LNCAP (cell line): ENCODE data around the gene CFAP119.

ENCODE experiments used
- TF ChIP-seq, protein P1 (sequence below): fragments of 450-650 bp; IDR thresholded peaks from 2 replicates; pipeline ENCODE4 v1.5.1; 2017; ENCODE audit warnings: mild to moderate bottlenecking

The CFAP119 gene

DNA sequence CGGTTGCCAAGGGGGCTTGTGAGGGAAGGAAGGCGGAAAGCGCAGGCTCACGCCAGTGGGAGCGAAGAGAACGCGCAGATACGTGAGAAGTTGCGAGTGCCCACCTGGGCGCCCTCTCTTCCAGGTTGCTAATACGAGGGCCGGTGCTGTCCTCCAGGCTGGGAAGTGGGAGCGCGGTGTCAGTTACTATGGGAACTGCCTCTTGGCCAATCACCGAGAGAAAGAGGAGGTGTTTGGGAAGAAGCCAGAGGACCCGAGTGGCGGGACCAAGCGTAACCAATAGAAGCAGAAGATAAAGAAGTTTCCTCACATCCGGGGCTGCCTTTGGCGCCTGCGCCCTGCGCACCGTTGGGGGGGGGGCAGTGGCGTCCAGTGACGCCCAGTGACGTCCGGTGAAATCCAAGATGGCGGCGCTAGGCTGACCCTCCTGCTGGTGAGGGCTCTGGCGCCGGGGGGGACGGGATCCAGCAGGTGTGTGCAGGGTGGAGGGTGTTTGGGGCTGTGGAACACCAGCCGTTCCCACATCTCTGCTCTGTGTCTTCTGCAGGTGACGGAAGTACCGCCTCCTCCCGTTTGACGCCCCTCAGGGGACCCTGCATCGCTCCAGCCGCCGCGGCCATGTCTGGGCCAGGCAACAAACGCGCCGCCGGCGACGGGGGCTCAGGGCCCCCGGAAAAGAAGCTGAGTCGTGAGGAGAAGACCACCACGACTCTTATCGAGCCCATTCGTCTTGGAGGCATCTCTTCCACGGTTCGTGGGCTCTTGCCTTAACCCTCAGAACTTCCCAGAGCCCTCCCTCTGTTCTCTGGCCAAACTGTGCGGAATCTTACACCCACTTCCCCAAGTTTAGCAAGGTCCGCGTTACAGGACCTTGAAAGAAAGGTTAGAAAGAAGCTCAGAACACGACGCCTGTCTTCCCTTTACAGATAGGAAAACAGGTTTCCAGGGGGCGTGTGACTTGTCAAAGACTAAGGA is at the start of gene CFAP119, which contains the start of gene RNF40:
TSS of gene CFAP119 (minus strand) at position 135 of the 975 bp plus-strand sequence. CDS start 314 bp downstream, outside the sequence.
TSS of gene RNF40 (plus strand) at position 395 of the 975 bp plus-strand sequence. CDS start at position 619, 224 bp downstream.
- TF ChIP-seq, protein P1, sequence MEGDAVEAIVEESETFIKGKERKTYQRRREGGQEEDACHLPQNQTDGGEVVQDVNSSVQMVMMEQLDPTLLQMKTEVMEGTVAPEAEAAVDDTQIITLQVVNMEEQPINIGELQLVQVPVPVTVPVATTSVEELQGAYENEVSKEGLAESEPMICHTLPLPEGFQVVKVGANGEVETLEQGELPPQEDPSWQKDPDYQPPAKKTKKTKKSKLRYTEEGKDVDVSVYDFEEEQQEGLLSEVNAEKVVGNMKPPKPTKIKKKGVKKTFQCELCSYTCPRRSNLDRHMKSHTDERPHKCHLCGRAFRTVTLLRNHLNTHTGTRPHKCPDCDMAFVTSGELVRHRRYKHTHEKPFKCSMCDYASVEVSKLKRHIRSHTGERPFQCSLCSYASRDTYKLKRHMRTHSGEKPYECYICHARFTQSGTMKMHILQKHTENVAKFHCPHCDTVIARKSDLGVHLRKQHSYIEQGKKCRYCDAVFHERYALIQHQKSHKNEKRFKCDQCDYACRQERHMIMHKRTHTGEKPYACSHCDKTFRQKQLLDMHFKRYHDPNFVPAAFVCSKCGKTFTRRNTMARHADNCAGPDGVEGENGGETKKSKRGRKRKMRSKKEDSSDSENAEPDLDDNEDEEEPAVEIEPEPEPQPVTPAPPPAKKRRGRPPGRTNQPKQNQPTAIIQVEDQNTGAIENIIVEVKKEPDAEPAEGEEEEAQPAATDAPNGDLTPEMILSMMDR: no peak

- TF ChIP-seq, protein P1: no peak
These were observed 46.3 kb upstream of the CFAP119 start for GRCh38 chr16:30808146-30808545.

GRCh38 chr16:30805370-30806169 is 43.7 kb upstream of the CFAP119 start:
- TF ChIP-seq, protein P1: no peak

DNA sequence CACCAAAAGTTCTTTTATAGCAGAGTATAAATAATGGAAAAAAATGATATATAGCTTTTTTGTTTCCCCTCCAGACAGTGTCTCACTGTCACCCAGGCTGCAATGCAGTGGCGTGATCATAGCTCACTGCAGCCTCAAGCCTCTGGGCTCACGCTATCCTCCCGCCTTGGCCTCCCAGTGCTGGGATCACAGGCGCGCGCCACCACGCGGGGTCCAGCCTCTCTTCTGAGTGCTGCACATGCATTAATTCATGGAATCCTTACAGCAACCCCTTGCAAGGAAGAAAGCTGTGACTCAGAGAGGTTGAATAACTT is 43.2 kb upstream of the CFAP119 start:
- TF ChIP-seq, protein P1: no peak

- TF ChIP-seq, protein P1: no peak
These were observed 41.1 kb upstream of the CFAP119 start for GRCh38 chr16:30802936-30803335.

DNA sequence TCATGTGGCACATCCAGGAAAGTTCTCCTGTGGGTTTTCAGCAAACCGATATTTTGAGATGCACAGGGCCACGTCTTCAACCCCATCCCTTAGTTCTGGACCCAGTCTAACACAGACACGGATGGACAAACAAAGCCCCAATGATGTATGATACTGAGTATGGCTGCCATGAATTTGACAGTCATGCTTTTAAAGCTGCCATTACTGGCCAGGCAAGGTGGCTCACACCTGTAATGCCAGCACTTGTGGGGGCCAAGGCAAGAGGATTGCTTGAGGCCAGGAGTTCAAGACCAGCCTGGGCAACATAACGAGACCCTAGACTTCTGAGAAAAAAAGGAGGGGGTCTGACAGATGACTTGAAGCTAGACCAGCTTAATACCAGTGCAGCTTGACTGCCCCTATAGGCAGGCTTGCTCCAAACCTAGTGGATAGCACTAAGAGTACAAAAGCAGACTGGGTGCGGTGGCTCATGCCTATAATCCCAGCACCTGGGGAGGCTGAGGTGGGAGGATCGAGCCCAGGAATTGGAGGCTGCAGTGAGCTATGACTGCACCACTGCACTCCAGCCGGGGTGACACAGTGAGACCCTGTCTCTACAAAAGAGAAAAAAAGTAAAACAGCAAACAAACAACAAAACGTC is 35.9 kb upstream of the CFAP119 start:
- TF ChIP-seq, protein P1: no peak

DNA sequence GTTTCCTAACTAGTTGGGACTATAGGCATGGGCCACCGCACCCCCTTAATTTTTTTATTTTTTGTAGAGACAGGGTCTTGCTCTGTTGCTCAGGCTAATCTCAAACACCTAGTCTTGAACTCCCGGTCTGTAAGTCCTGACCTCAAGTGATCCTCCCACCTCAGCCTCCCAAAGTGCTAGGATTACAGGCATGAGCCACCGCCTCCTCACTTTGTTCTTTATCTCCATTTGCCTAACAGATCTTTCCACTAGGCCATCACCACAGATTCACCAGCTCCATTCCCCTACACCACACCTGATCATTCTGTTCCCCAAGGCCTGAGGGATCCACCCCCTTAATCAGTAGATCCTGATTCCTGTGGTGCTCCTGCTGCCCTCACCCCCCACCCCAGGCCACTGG is 32.8 kb upstream of the CFAP119 start:
- TF ChIP-seq, protein P1: no peak
